ENCODE measurements around the gene RCSD1.
"Not testable (repeated sequence)": the region's sequence is repeated elsewhere in the genome, so short reads cannot be mapped to it uniquely, and the experiment has no call there.

RCSD1 gene

GRCh38 chr1:167737169-167737568 is 107.1 kb downstream of the RCSD1 start:
- H3K36me3 ChIP-seq (ENCODE audit: control insufficient read depth in 1 of 2, insufficient read depth in 2 of 2, low read length in 2 of 2), result peaks cover 8 to 20% of the 10 kb centered on the region in 2 experiments

GRCh38 chr1:167738158-167738557 is 108.1 kb downstream of the RCSD1 start:
- H2BK12ac ChIP-seq (ENCODE audit: low read length), result no peak overlapping the region
- no peak overlapping the region for H3K4me2 ChIP-seq (ENCODE audit: low read length)
- H2AFZ ChIP-seq (ENCODE audit: insufficient read depth, low read length, poor library complexity), result no peak overlapping the region
- H4K8ac ChIP-seq (ENCODE audit: low read depth, low read length), result no peak overlapping the region
- H3K36me3 ChIP-seq (ENCODE audit: control insufficient read depth in 1 of 2, insufficient read depth in 2 of 2, low read length in 2 of 2), result peaks cover 8 to 16% of the 10 kb centered on the region in 2 experiments
- no peaks in the 10 kb centered on the region for H3K9me3 ChIP-seq (ENCODE audit: insufficient read depth, low read depth, low read length)
- peaks cover 16 to 18% of the 10 kb centered on the region in 2 experiments for H3K4me1 ChIP-seq (ENCODE audit: control insufficient read depth in 1 of 2, insufficient read depth in 2 of 2, low read length in 2 of 2)
- no peak overlapping the region for H2BK120ac ChIP-seq (ENCODE audit: insufficient read depth, low read length, poor library complexity)
- no peak for DNase-seq
- H3K4me3 ChIP-seq (ENCODE audit: low read depth, low read length), result no peak overlapping the region
- no peak overlapping the region for H3K23ac ChIP-seq (ENCODE audit: low read length)
- no peak overlapping the region for H3K9ac ChIP-seq (ENCODE audit: low read length)
- no peak overlapping the region for H4K91ac ChIP-seq (ENCODE audit: low read depth, low read length)
- H3K18ac ChIP-seq (ENCODE audit: low read length), result no peak overlapping the region
- peak overlapping the region; percentile 97 for H3K4ac ChIP-seq (ENCODE audit: low read depth, low read length)
- peaks cover 2% of the 10 kb centered on the region for H3K79me1 ChIP-seq (ENCODE audit: low read length)
- H2BK5ac ChIP-seq (ENCODE audit: low read depth, low read length, poor library complexity), result no peak overlapping the region
- H2AK5ac ChIP-seq (ENCODE audit: low read length), result no peak overlapping the region
- H3K14ac ChIP-seq (ENCODE audit: low read length), result no peak overlapping the region
- WGBS (ENCODE audit: extremely low coverage, insufficient coverage, insufficient read length), result no CpG with 5 or more reads among the region's 8 CpGs
- no peaks in the 10 kb centered on the region for H3K27me3 ChIP-seq (ENCODE audit: insufficient read depth, low read length)
- H3K79me2 ChIP-seq (ENCODE audit: control insufficient read depth, insufficient read depth, low read length, poor library complexity), result peaks cover 33% of the 10 kb centered on the region
- no peak overlapping the region for H3K27ac ChIP-seq (ENCODE audit: low read depth, low read length)
- H4K12ac ChIP-seq (ENCODE audit: low read depth, low read length), result no peak overlapping the region

More at GRCh38 chr1:167737169-167737568, 107.1 kb downstream of the RCSD1 start:
- DNase-seq, result no peak
- no peak overlapping the region for H2AFZ ChIP-seq (ENCODE audit: insufficient read depth, low read length, poor library complexity)
- no peak overlapping the region for H2BK120ac ChIP-seq (ENCODE audit: insufficient read depth, low read length, poor library complexity)
- no peak overlapping the region for H2AK5ac ChIP-seq (ENCODE audit: low read length)
- H3K23ac ChIP-seq (ENCODE audit: low read length), result no peak overlapping the region
- H3K4me1 ChIP-seq (ENCODE audit: control insufficient read depth in 1 of 2, insufficient read depth in 2 of 2, low read length in 2 of 2), result peaks cover 19 to 20% of the 10 kb centered on the region in 2 experiments
- H3K27ac ChIP-seq (ENCODE audit: low read depth, low read length), result no peak overlapping the region
- peaks cover 2% of the 10 kb centered on the region for H3K79me1 ChIP-seq (ENCODE audit: low read length)
- H3K4me3 ChIP-seq (ENCODE audit: low read depth, low read length), result no peak overlapping the region
- no peaks in the 10 kb centered on the region for H3K27me3 ChIP-seq (ENCODE audit: insufficient read depth, low read length)
- H4K12ac ChIP-seq (ENCODE audit: low read depth, low read length), result no peak overlapping the region
- peaks cover 39% of the 10 kb centered on the region for H3K79me2 ChIP-seq (ENCODE audit: control insufficient read depth, insufficient read depth, low read length, poor library complexity)
- H3K4ac ChIP-seq (ENCODE audit: low read depth, low read length), result peak overlapping the region; percentile 97
- H4K8ac ChIP-seq (ENCODE audit: low read depth, low read length), result no peak overlapping the region
- H4K91ac ChIP-seq (ENCODE audit: low read depth, low read length), result no peak overlapping the region
- H2BK12ac ChIP-seq (ENCODE audit: low read length), result no peak overlapping the region
- H3K18ac ChIP-seq (ENCODE audit: low read length), result no peak overlapping the region
- no peak overlapping the region for H3K9ac ChIP-seq (ENCODE audit: low read length)
- H3K4me2 ChIP-seq (ENCODE audit: low read length), result no peak overlapping the region
- no CpG with 5 or more reads among the region's 4 CpGs for WGBS (ENCODE audit: extremely low coverage, insufficient coverage, insufficient read length)
- no peak overlapping the region for H2BK5ac ChIP-seq (ENCODE audit: low read depth, low read length, poor library complexity)
- H3K14ac ChIP-seq (ENCODE audit: low read length), result no peak overlapping the region
- no peaks in the 10 kb centered on the region for H3K9me3 ChIP-seq (ENCODE audit: insufficient read depth, low read depth, low read length)

- Histone ChIP-seq H3K27ac (ENCODE audit: low read depth, low read length) (peak overlapping the region; percentile 57), H2BK12ac (ENCODE audit: low read length) (no peak overlapping the region), H3K4me3 (ENCODE audit: low read depth, low read length) (no peak overlapping the region), H3K9me3 (ENCODE audit: insufficient read depth, low read depth, low read length) (no peaks in the 10 kb centered on the region), H3K36me3 (ENCODE audit: control insufficient read depth in 1 of 2, insufficient read depth in 2 of 2, low read length in 2 of 2) (peaks cover 7 to 8% of the 10 kb centered on the region in 2 experiments), H2AK5ac (ENCODE audit: low read length) (no peak overlapping the region), H3K79me1 (ENCODE audit: low read length) (peaks cover 2% of the 10 kb centered on the region), H3K9ac (ENCODE audit: low read length) (no peak overlapping the region), H4K8ac (ENCODE audit: low read depth, low read length) (no peak overlapping the region), H3K79me2 (ENCODE audit: control insufficient read depth, insufficient read depth, low read length, poor library complexity) (peaks cover 23% of the 10 kb centered on the region), H3K23ac (ENCODE audit: low read length) (no peak overlapping the region), H4K91ac (ENCODE audit: low read depth, low read length) (no peak overlapping the region), H3K4me2 (ENCODE audit: low read length) (peak overlapping the region; percentile 28), H4K12ac (ENCODE audit: low read depth, low read length) (no peak overlapping the region), H3K4ac (ENCODE audit: low read depth, low read length) (peak overlapping the region; percentile 75), H2AFZ (ENCODE audit: insufficient read depth, low read length, poor library complexity) (no peak overlapping the region), H3K27me3 (ENCODE audit: insufficient read depth, low read length) (no peaks in the 10 kb centered on the region), H2BK5ac (ENCODE audit: low read depth, low read length, poor library complexity) (no peak overlapping the region), H3K14ac (ENCODE audit: low read length) (no peak overlapping the region), H2BK120ac (ENCODE audit: insufficient read depth, low read length, poor library complexity) (no peak overlapping the region), H3K18ac (ENCODE audit: low read length) (no peak overlapping the region), H3K4me1 (ENCODE audit: control insufficient read depth in 1 of 2, insufficient read depth in 2 of 2, low read length in 2 of 2) (peaks cover 14 to 22% of the 10 kb centered on the region in 2 experiments)
- no CpG with 5 or more reads among the region's 3 CpGs for WGBS (ENCODE audit: extremely low coverage, insufficient coverage, insufficient read length)
- DNase-seq, result no peak
Measured at GRCh38 chr1:167739752-167740151, 109.7 kb downstream of the RCSD1 start.

- H3K9ac ChIP-seq (ENCODE audit: low read length); H2BK120ac ChIP-seq (ENCODE audit: insufficient read depth, low read length, poor library complexity); H4K8ac ChIP-seq (ENCODE audit: low read depth, low read length); H3K23ac ChIP-seq (ENCODE audit: low read length); H2AFZ ChIP-seq (ENCODE audit: insufficient read depth, low read length, poor library complexity); H2AK5ac ChIP-seq (ENCODE audit: low read length); H3K79me1 ChIP-seq (ENCODE audit: low read length); H4K91ac ChIP-seq (ENCODE audit: low read depth, low read length); H3K4me2 ChIP-seq (ENCODE audit: low read length); H3K9me3 ChIP-seq (ENCODE audit: insufficient read depth, low read depth, low read length); H3K27me3 ChIP-seq (ENCODE audit: insufficient read depth, low read length); H3K4me3 ChIP-seq (ENCODE audit: low read depth, low read length); H2BK5ac ChIP-seq (ENCODE audit: low read depth, low read length, poor library complexity); H3K14ac ChIP-seq (ENCODE audit: low read length); H3K36me3 ChIP-seq (ENCODE audit: control insufficient read depth in 1 of 2, insufficient read depth in 2 of 2, low read length in 2 of 2); H3K18ac ChIP-seq (ENCODE audit: low read length); H4K12ac ChIP-seq (ENCODE audit: low read depth, low read length): not testable (repeated sequence)
- Histone ChIP-seq H3K79me2 (ENCODE audit: control insufficient read depth, insufficient read depth, low read length, poor library complexity) (peaks cover 24% of the 10 kb centered on the region), H3K4ac (ENCODE audit: low read depth, low read length) (peak overlapping the region; percentile 99), H3K27ac (ENCODE audit: low read depth, low read length) (peak overlapping the region; percentile 45), H3K4me1 (ENCODE audit: control insufficient read depth in 1 of 2, insufficient read depth in 2 of 2, low read length in 2 of 2) (peaks cover 18 to 22% of the 10 kb centered on the region in 2 experiments), H2BK12ac (ENCODE audit: low read length) (peak overlapping the region; percentile 58)
- WGBS (ENCODE audit: extremely low coverage, insufficient coverage, insufficient read length), result no CpG with 5 or more reads among the region's 7 CpGs
- DNase-seq, result peak; percentile 91
Measured at GRCh38 chr1:167741103-167741502, 111.1 kb downstream of the RCSD1 start.

All from trophoblast cell (in vitro differentiated cells and primary cell).